Neural progenitor cell (in vitro differentiated cells): ENCODE data around the gene R3HCC1L. TPM values are rescaled to one million over a fixed set of nuclear protein-coding genes. Genes with fewer than 3 reads are reported as not detected.

ENCODE experiments used
- DNase-seq: peaks from one replicate; pipeline ENCODE4 v3.0.0-alpha.2; 2016; ENCODE audit warnings: low spot score
- H2AFZ ChIP-seq: fragments of 200-600 bp; sonication (generic); replicated peaks from 2 replicates; pipeline ENCODE4 v1.6.1; 2016; ENCODE audit warnings: antibody characterized with exemption
- H3F3A ChIP-seq: fragments of 200-600 bp; sonication (generic); 2 replicates; pipeline ENCODE4 v1.6.1; 2016; ENCODE audit warnings: antibody characterized with exemption, low read depth
- H3K27ac ChIP-seq: fragments of 200-600 bp; sonication (generic); 2 replicates; pipeline ENCODE4 v1.5.1; 2016; ENCODE audit warnings: mild to moderate bottlenecking
- H3K27me3 ChIP-seq: fragments of 200-600 bp; sonication (generic); 2 replicates; pipeline ENCODE4 v1.6.1; 2016; ENCODE audit warnings: mild to moderate bottlenecking, moderate library complexity
- H3K36me3 ChIP-seq: fragments of 200-600 bp; sonication (generic); 2 replicates; pipeline ENCODE4 v1.5.1; 2016
- H3K4me1 ChIP-seq: fragments of 200-600 bp; sonication (generic); 2 replicates; pipeline ENCODE4 v1.6.1; 2016; ENCODE audit warnings: mixed run types
- H3K4me2 ChIP-seq: fragments of 200-600 bp; sonication (generic); 2 replicates; pipeline ENCODE4 v1.6.1; 2016
- H3K4me3 ChIP-seq: fragments of 200-600 bp; sonication (generic); 2 replicates; pipeline ENCODE4 v1.5.1; 2016
- H3K79me2 ChIP-seq: fragments of 200-600 bp; sonication (generic); 2 replicates; pipeline ENCODE4 v1.6.1; 2016; ENCODE audit warnings: low read depth
- H3K9ac ChIP-seq: fragments of 200-600 bp; sonication (generic); 2 replicates; pipeline ENCODE4 v1.6.1; 2016
- H3K9me3 ChIP-seq: fragments of 200-600 bp; sonication (generic); 2 replicates; pipeline ENCODE4 v1.5.1; 2016; ENCODE audit warnings: low read depth
- H4K20me1 ChIP-seq: fragments of 200-600 bp; sonication (generic); 2 replicates; pipeline ENCODE4 v1.6.1; 2016; ENCODE audit warnings: low read depth
- H3K27ac Mint-ChIP-seq: 3 replicates; pipeline ENCODE4 v1.8.0; 2021; ENCODE audit warnings: mixed read lengths
- H3K27me3 Mint-ChIP-seq: 2 replicates; pipeline ENCODE4 v1.8.0; 2022; ENCODE audit warnings: low read depth, mild to moderate bottlenecking, inconsistent platforms, moderate library complexity, mixed read lengths; ENCODE audit not compliant: insufficient read depth
- H3K36me3 Mint-ChIP-seq: 3 replicates; pipeline ENCODE4 v1.8.0; 2021; ENCODE audit warnings: mixed read lengths
- H3K4me1 Mint-ChIP-seq: 3 replicates; pipeline ENCODE4 v1.8.0; 2021; ENCODE audit warnings: mixed read lengths
- H3K4me3 Mint-ChIP-seq: 3 replicates; pipeline ENCODE4 v1.8.0; 2021; ENCODE audit warnings: mild to moderate bottlenecking, moderate library complexity, mixed read lengths
- H3K9me3 Mint-ChIP-seq: 3 replicates; pipeline ENCODE4 v1.8.0; 2020; ENCODE audit warnings: mixed read lengths
- EZH2 ChIP-seq: fragments of 200-600 bp; sonication (generic); IDR thresholded peaks from 2 replicates; pipeline ENCODE4 v1.6.1; 2017; ENCODE audit warnings: antibody characterized with exemption, mild to moderate bottlenecking, moderate library complexity
- EZH2phosphoT487 ChIP-seq: fragments of 200-600 bp; sonication (generic); IDR thresholded peaks from 2 replicates; pipeline ENCODE4 v1.6.1; 2017; ENCODE audit warnings: antibody characterized with exemption
- total RNA-seq: library from RNA; depleted of rRNA; stranded (reverse); fragments of >200 nt; gene quantifications from 2 replicates; pipeline ENCODE4 v1.2.3, GENCODE V29; 2015; ENCODE audit warnings: low replicate concordance
- TF ChIP-seq, protein P1 (sequence below): fragments of 200-600 bp; sonication (generic); IDR thresholded peaks from 2 replicates; pipeline ENCODE4 v1.5.1; 2017; ENCODE audit warnings: antibody characterized with exemption, mild to moderate bottlenecking

R3HCC1L gene
- total RNA-seq, 1 donor from 2014 or later = 26.8 TPM

DNA sequence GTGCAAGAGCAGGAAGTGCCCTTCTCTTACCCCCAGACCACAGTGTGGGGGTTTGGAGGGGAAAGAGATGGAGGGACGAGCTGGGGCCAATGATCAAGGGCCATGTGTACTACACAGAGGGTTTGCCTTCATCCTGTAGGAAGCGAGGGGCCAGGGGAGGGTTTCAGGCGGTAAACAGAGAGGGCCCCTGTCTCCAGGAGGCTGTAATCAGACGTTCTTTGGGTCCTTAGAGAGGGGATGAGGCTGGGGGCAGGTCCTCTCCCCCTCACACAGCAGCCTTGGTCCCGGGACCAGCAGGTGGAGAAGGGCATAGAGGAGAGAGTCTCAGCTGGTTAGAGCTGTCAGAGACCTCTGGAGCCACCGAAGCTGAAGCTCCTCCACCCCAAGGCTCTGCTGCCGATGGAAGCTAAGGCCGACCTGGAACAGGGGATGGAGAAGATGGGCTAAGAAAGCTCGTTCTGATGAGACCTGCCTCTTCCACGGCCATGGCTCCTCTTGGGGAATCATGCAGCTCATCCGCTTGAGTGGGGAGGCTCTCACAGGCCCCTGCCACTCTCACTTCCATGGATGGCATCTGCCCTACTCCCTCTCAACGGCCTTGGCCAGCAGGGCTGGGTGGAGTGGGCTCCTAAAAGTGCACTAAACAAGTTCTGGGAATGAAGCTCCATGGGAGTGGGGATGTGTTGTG, 130.1 kb downstream of the R3HCC1L start:
- Histone ChIP-seq H3K79me2 (no peaks in the 10 kb centered on the region), H3K4me3 (no peak overlapping the region), H3K4me2 (no peak overlapping the region), H3K9ac (no peak overlapping the region), H3K36me3 (no peaks in the 10 kb centered on the region), H3K4me1 (peaks cover 17% of the 10 kb centered on the region), H4K20me1 (no peaks in the 10 kb centered on the region), H3F3A (peaks cover 10% of the 10 kb centered on the region), H3K27me3 (peaks cover 16% of the 10 kb centered on the region), H3K27ac (no peak overlapping the region), H2AFZ (no peak overlapping the region), H3K9me3 (no peaks in the 10 kb centered on the region)
- H3K4me3 Mint-ChIP-seq = no peak overlapping the region
- no peaks in the 10 kb centered on the region for H3K9me3 Mint-ChIP-seq
- peaks cover 22% of the 10 kb centered on the region for H3K4me1 Mint-ChIP-seq
- no peak for DNase-seq
- no peak for TF ChIP-seq EZH2phosphoT487
- H3K27me3 Mint-ChIP-seq = peaks cover 7% of the 10 kb centered on the region
- H3K27ac Mint-ChIP-seq = no peak overlapping the region
- H3K36me3 Mint-ChIP-seq = no peaks in the 10 kb centered on the region

DNA sequence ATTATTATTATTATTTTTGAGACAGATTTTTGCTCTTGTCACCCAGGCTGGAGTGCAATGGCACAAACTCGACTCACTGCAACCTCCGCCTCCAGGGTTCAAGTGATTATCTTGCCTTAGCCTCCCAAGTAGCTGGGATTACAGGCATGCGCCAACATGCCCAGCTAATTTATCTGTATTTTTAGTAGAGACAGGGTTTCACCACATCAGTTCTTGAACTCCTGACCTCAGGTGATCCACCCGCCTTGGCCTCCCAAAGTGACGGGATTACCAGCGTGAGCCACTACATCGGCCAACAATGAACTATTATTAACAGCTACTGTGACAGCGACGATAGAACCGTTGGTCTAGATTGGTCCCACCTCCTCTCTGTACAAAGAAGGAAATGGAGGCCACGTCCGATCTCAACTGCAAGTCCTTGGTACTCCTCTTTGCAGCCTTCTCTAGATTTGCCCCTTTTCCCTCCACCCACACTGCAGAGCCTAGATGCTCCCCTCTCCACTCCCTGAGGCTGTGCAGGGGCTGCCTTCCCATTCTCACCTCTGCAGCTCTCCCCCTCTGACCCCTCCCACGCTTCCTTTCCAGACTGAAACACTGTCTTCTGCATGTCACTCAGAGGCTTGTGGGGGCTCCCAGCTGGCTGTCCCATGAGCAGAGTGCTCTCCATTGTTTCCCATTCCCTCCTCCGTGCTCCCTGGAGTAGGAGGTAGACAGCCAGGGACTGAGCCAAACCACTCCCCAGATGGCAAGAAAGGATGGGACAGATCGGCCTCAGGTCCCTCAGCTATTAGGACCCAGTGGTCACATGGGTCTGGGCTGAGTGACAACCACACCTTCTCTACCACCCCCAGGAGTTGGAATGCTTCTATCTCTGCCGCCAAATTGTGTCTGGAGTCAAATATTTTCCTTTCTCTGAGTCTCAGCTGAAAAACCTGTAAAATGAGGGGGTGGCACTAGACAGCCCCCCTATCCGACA, 131.2 kb downstream of the R3HCC1L start:
- no peak overlapping the region for H3K27ac Mint-ChIP-seq
- Histone ChIP-seq H3K36me3 (no peaks in the 10 kb centered on the region), H3K9me3 (no peaks in the 10 kb centered on the region), H3K4me2 (peak overlapping the region; percentile 10), H3K4me3 (no peak overlapping the region), H3K27ac (no peak overlapping the region), H3K27me3 (peaks cover 16% of the 10 kb centered on the region), H3F3A (peaks cover 10% of the 10 kb centered on the region), H3K9ac (no peak overlapping the region), H3K79me2 (no peaks in the 10 kb centered on the region), H2AFZ (no peak overlapping the region), H3K4me1 (peaks cover 17% of the 10 kb centered on the region), H4K20me1 (no peaks in the 10 kb centered on the region)
- no peak for DNase-seq
- H3K9me3 Mint-ChIP-seq = no peaks in the 10 kb centered on the region
- no peak overlapping the region for H3K4me3 Mint-ChIP-seq
- H3K36me3 Mint-ChIP-seq = no peaks in the 10 kb centered on the region
- H3K27me3 Mint-ChIP-seq = peaks cover 7% of the 10 kb centered on the region
- H3K4me1 Mint-ChIP-seq = peaks cover 31% of the 10 kb centered on the region
- no peak for TF ChIP-seq EZH2phosphoT487
- no peak for TF ChIP-seq EZH2
- TF ChIP-seq, protein P1, sequence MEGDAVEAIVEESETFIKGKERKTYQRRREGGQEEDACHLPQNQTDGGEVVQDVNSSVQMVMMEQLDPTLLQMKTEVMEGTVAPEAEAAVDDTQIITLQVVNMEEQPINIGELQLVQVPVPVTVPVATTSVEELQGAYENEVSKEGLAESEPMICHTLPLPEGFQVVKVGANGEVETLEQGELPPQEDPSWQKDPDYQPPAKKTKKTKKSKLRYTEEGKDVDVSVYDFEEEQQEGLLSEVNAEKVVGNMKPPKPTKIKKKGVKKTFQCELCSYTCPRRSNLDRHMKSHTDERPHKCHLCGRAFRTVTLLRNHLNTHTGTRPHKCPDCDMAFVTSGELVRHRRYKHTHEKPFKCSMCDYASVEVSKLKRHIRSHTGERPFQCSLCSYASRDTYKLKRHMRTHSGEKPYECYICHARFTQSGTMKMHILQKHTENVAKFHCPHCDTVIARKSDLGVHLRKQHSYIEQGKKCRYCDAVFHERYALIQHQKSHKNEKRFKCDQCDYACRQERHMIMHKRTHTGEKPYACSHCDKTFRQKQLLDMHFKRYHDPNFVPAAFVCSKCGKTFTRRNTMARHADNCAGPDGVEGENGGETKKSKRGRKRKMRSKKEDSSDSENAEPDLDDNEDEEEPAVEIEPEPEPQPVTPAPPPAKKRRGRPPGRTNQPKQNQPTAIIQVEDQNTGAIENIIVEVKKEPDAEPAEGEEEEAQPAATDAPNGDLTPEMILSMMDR = no peak

DNA sequence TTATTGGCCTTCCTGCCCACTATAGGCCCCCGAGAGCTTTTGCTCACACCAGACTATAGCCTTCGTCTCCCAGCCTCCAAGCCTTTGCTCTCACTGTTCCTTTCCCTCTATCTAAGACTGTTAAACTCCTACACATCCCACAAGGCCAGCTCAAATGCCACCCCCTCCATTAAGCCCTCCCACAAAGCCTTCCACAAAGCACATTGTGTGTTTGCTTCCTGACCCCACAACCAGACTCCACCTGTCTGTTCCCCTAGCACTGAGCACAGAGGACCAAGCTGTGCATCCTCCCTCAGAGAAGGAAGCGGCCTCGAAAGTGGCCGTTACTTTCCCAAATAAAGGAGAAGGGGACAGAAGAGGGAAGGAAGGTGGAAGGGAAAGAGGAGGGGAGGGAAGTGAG, 132.2 kb downstream of the R3HCC1L start:
- Histone ChIP-seq H3K9me3 (no peaks in the 10 kb centered on the region), H3K79me2 (no peaks in the 10 kb centered on the region), H3K4me3 (no peak overlapping the region), H3K9ac (no peak overlapping the region), H3K27me3 (peaks cover 16% of the 10 kb centered on the region), H3K27ac (no peak overlapping the region), H3F3A (peaks cover 10% of the 10 kb centered on the region), H3K4me2 (peak overlapping the region; percentile 10), H3K4me1 (peaks cover 17% of the 10 kb centered on the region), H2AFZ (no peak overlapping the region), H4K20me1 (no peaks in the 10 kb centered on the region), H3K36me3 (no peaks in the 10 kb centered on the region)
- peaks cover 7% of the 10 kb centered on the region for H3K27me3 Mint-ChIP-seq
- no peaks in the 10 kb centered on the region for H3K36me3 Mint-ChIP-seq
- H3K4me3 Mint-ChIP-seq = peak overlapping the region; percentile 39
- H3K4me1 Mint-ChIP-seq = peaks cover 31% of the 10 kb centered on the region
- no peak for DNase-seq
- no peak for TF ChIP-seq EZH2phosphoT487
- TF ChIP-seq EZH2 = no peak
- TF ChIP-seq, protein P1 = no peak
- H3K9me3 Mint-ChIP-seq = no peaks in the 10 kb centered on the region
- peak overlapping the region; percentile 35 for H3K27ac Mint-ChIP-seq
